ENCODE measurements around the gene PAX3.

GRCh38 chr2:222313816-222314215, 15.0 kb upstream of the PAX3 start:
- TF ChIP-seq CTCF (IDR thresholded peaks at IDR 0.05; ENCODE audit: borderline replicate concordance, extremely low read depth, low read length, poor library complexity, severe bottlenecking) = no peak
- TF ChIP-seq EZH2 (IDR thresholded peaks at IDR 0.05; ENCODE audit: borderline replicate concordance, low read depth, low read length, severe bottlenecking) = no peak
